Measurements from ENCODE around the gene PPM1L.

Gene PPM1L

DNA sequence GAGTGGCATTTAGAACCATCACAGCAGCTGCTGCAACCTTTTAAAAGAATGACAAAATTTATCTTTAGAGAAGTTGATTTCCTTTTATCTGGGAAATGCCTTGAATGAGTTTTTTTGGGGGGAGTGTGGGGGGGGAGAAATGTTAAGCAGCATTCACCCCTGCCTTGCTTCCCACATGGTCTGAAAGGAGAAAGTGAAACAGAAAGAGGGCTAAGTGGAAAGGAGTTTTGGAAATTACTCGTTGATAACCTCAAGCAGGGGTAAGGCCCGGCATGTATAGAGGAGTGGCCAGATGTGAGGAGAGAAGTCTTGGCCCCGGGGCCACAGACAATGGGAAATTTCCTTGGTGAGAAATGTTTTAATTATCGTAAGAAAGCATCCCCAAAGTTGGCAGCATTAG, 325.6 kb downstream of the PPM1L start:
- no peaks in the 10 kb centered on the region for H3K27me3 ChIP-seq (ENCODE audit: insufficient read depth, poor library complexity, severe bottlenecking)
- DNase-seq (ENCODE audit: low read depth in 1 of 2, low spot score in 1 of 2) = no peak
- no peak overlapping the region for H3K4me3 ChIP-seq (replicated peaks; ENCODE audit: insufficient read depth, low read length)
- H3K27ac ChIP-seq (replicated peaks) = no peak overlapping the region
- TF ChIP-seq, protein P1, sequence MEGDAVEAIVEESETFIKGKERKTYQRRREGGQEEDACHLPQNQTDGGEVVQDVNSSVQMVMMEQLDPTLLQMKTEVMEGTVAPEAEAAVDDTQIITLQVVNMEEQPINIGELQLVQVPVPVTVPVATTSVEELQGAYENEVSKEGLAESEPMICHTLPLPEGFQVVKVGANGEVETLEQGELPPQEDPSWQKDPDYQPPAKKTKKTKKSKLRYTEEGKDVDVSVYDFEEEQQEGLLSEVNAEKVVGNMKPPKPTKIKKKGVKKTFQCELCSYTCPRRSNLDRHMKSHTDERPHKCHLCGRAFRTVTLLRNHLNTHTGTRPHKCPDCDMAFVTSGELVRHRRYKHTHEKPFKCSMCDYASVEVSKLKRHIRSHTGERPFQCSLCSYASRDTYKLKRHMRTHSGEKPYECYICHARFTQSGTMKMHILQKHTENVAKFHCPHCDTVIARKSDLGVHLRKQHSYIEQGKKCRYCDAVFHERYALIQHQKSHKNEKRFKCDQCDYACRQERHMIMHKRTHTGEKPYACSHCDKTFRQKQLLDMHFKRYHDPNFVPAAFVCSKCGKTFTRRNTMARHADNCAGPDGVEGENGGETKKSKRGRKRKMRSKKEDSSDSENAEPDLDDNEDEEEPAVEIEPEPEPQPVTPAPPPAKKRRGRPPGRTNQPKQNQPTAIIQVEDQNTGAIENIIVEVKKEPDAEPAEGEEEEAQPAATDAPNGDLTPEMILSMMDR (IDR thresholded peaks at IDR 0.05; ENCODE audit: insufficient read depth, low read length) = no peak
- TF ChIP-seq SPI1 (IDR thresholded peaks at IDR 0.05; ENCODE audit: borderline replicate concordance, low read depth) = no peak
- TF ChIP-seq POLR2AphosphoS5 (IDR thresholded peaks at IDR 0.05; ENCODE audit: low read depth) = no peak
- no peak for TF ChIP-seq GABPA (IDR thresholded peaks at IDR 0.05; ENCODE audit: low read depth)
- no peak for TF ChIP-seq REST (IDR thresholded peaks at IDR 0.05; ENCODE audit: insufficient replicate concordance, low read depth)

GRCh38 chr3:161082063-161082462, 326.0 kb downstream of the PPM1L start:
- H3K4me3 ChIP-seq (replicated peaks; ENCODE audit: insufficient read depth, low read length) = no peak overlapping the region
- TF ChIP-seq POLR2AphosphoS5 (IDR thresholded peaks at IDR 0.05; ENCODE audit: low read depth) (no peak), REST (IDR thresholded peaks at IDR 0.05; ENCODE audit: insufficient replicate concordance, low read depth) (no peak), SPI1 (IDR thresholded peaks at IDR 0.05; ENCODE audit: borderline replicate concordance, low read depth) (no peak), GABPA (IDR thresholded peaks at IDR 0.05; ENCODE audit: low read depth) (no peak)
- TF ChIP-seq, protein P1 (IDR thresholded peaks at IDR 0.05; ENCODE audit: insufficient read depth, low read length) = no peak
- H3K27me3 ChIP-seq (ENCODE audit: insufficient read depth, poor library complexity, severe bottlenecking) = no peaks in the 10 kb centered on the region
- no peak overlapping the region for H3K27ac ChIP-seq (replicated peaks)
- no peak for DNase-seq (ENCODE audit: low read depth in 1 of 2, low spot score in 1 of 2)

DNA sequence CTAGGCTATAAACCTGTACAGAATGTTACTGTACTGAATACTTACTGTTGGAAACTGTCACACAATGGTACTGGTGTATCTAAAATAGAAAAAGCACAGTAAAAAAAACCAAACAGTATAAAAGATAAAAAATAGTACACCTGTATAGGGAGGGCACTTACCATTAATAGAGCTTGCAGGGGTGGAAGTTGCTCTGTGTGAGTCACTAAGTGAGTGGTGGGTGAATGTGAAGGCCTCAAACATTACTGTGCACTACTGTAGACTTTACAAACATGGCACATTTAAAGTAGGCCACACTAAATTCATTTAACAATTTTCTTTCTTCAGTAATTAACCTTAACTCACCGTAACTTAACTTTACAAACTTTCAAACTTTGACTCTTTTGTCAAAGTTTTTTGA, 327.1 kb downstream of the PPM1L start:
- H3K27ac ChIP-seq (replicated peaks) = no peak overlapping the region
- DNase-seq (ENCODE audit: low read depth in 1 of 2, low spot score in 1 of 2) = no peak
- no peak overlapping the region for H3K4me3 ChIP-seq (replicated peaks; ENCODE audit: insufficient read depth, low read length)
- no peaks in the 10 kb centered on the region for H3K27me3 ChIP-seq (ENCODE audit: insufficient read depth, poor library complexity, severe bottlenecking)
- TF ChIP-seq SPI1 (IDR thresholded peaks at IDR 0.05; ENCODE audit: borderline replicate concordance, low read depth) (no peak), GABPA (IDR thresholded peaks at IDR 0.05; ENCODE audit: low read depth) (no peak), POLR2AphosphoS5 (IDR thresholded peaks at IDR 0.05; ENCODE audit: low read depth) (no peak), REST (IDR thresholded peaks at IDR 0.05; ENCODE audit: insufficient replicate concordance, low read depth) (no peak)
- TF ChIP-seq, protein P1 (IDR thresholded peaks at IDR 0.05; ENCODE audit: insufficient read depth, low read length) = no peak
